ENCODE data around the gene MYO5B.
"Not testable (repeated sequence)": the region's sequence is repeated elsewhere in the genome, so short reads cannot be mapped to it uniquely, and the experiment has no call there.

GRCh38 chr18:50241768-50242167, 46.8 kb upstream of the MYO5B start:
- not testable (repeated sequence) for TF ChIP-seq IFI16 (CRISPR knock-in tag; IDR thresholded peaks at IDR 0.05); ZBTB40 (IDR thresholded peaks at IDR 0.05); ZBTB40 (CRISPR knock-in tag; IDR thresholded peaks at IDR 0.05); ELK1 (CRISPR knock-in tag; IDR thresholded peaks at IDR 0.05); ZNF121 (CRISPR knock-in tag; conservative IDR thresholded peaks at IDR 0.05); TCF7L2 (IDR thresholded peaks at IDR 0.05; ENCODE audit: low read depth, low read length); USF2 (CRISPR knock-in tag; IDR thresholded peaks at IDR 0.05); PATZ1 (CRISPR knock-in tag; IDR thresholded peaks at IDR 0.05; ENCODE audit: borderline replicate concordance); MEIS2 (IDR thresholded peaks at IDR 0.05; ENCODE audit: partially characterized antibody); ZNF274 (IDR thresholded peaks at IDR 0.05; ENCODE audit: borderline replicate concordance, low read depth, low read length); RBM25 (IDR thresholded peaks at IDR 0.05; ENCODE audit: low read depth, low read length, severe bottlenecking); CREM (IDR thresholded peaks at IDR 0.05; ENCODE audit: low read depth)
